H9 (cell line): ENCODE results near the gene FRY. TPM values are rescaled to one million over a fixed set of nuclear protein-coding genes. Genes with fewer than 3 reads are reported as not detected.

Source experiments
- DNase-seq: peaks from one replicate; pipeline ENCODE4 v3.0.0-alpha.2; 2017
- H2AFZ ChIP-seq: one replicate; pipeline ENCODE4 v1.6.1; 2013; ENCODE audit warnings: mild to moderate bottlenecking, low read length, control low read depth, moderate library complexity
- H2AK5ac ChIP-seq: 2 replicates; pipeline ENCODE4 v1.6.1; 2013; ENCODE audit warnings: low read length, control low read depth, mixed read lengths; ENCODE audit not compliant: insufficient read length
- H2BK120ac ChIP-seq: one replicate; pipeline ENCODE4 v1.6.1; 2013; ENCODE audit warnings: low read depth, mild to moderate bottlenecking, low read length, control low read depth, inconsistent platforms; ENCODE audit not compliant: poor library complexity, severe bottlenecking
- H2BK12ac ChIP-seq: 2 replicates; pipeline ENCODE4 v1.6.1; 2013; ENCODE audit warnings: low read length, control low read depth, mixed read lengths, low read depth; ENCODE audit not compliant: insufficient read length
- H2BK15ac ChIP-seq: 2 replicates; pipeline ENCODE4 v1.6.1; 2013; ENCODE audit warnings: low read depth, low read length, control low read depth
- H2BK20ac ChIP-seq: one replicate; pipeline ENCODE4 v1.6.1; 2013; ENCODE audit warnings: low read depth, mild to moderate bottlenecking, low read length, control low read depth, inconsistent platforms; ENCODE audit not compliant: poor library complexity, severe bottlenecking
- H2BK5ac ChIP-seq: 2 replicates; pipeline ENCODE4 v1.6.1; 2013; ENCODE audit warnings: low read length, control low read depth, mixed read lengths; ENCODE audit not compliant: insufficient read length
- H3K14ac ChIP-seq: 2 replicates; pipeline ENCODE4 v1.6.1; 2013; ENCODE audit warnings: low read length, control low read depth; ENCODE audit not compliant: insufficient read depth
- H3K18ac ChIP-seq: 2 replicates; pipeline ENCODE4 v1.6.1; 2013; ENCODE audit warnings: low read depth, mild to moderate bottlenecking, mixed read lengths, low read length, control low read depth; ENCODE audit not compliant: insufficient read length
- H3K23ac ChIP-seq: 2 replicates; pipeline ENCODE4 v1.6.1; 2013; ENCODE audit warnings: low read length, control low read depth, mixed read lengths, low read depth; ENCODE audit not compliant: insufficient read length
- H3K23me2 ChIP-seq: 2 replicates; pipeline ENCODE4 v1.6.1; 2013; ENCODE audit warnings: low read depth, mild to moderate bottlenecking, mixed read lengths, low read length, control low read depth; ENCODE audit not compliant: insufficient read length, poor library complexity, severe bottlenecking
- H3K27ac ChIP-seq: 2 replicates; pipeline ENCODE4 v1.5.1; 2013; ENCODE audit warnings: low read length, control low read depth, mixed read lengths, low read depth; ENCODE audit not compliant: insufficient read length
- H3K27me3 ChIP-seq: 2 replicates; pipeline ENCODE4 v1.6.1; 2013; ENCODE audit warnings: low read length, control low read depth, inconsistent platforms; ENCODE audit not compliant: insufficient read depth
- H3K4ac ChIP-seq: 2 replicates; pipeline ENCODE4 v1.6.1; 2013; ENCODE audit warnings: low read depth, mild to moderate bottlenecking, control low read depth, inconsistent platforms, low read length, moderate library complexity
- H3K4me1 ChIP-seq: 2 replicates; pipeline ENCODE4 v1.6.1; 2013; ENCODE audit warnings: low read length, control low read depth, inconsistent platforms; ENCODE audit not compliant: insufficient read depth
- H3K4me2 ChIP-seq: 2 replicates; pipeline ENCODE4 v1.6.1; 2013; ENCODE audit warnings: low read length, control low read depth, mixed read lengths; ENCODE audit not compliant: insufficient read length, insufficient read depth
- H3K56ac ChIP-seq: 2 replicates; pipeline ENCODE4 v1.6.1; 2013; ENCODE audit warnings: low read depth, mild to moderate bottlenecking, mixed read lengths, low read length, control low read depth; ENCODE audit not compliant: insufficient read length
- H3K79me1 ChIP-seq: 2 replicates; pipeline ENCODE4 v1.6.1; 2013; ENCODE audit warnings: low read depth, mild to moderate bottlenecking, moderate library complexity, low read length, control low read depth, inconsistent platforms; ENCODE audit not compliant: insufficient read depth, poor library complexity, severe bottlenecking
- H3K79me2 ChIP-seq: 2 replicates; pipeline ENCODE4 v1.6.1; 2013; ENCODE audit warnings: low read length, control low read depth, inconsistent platforms; ENCODE audit not compliant: insufficient read depth
- H3K9ac ChIP-seq: 2 replicates; pipeline ENCODE4 v1.6.1; 2013; ENCODE audit warnings: low read length, control low read depth, mixed read lengths; ENCODE audit not compliant: insufficient read length; ENCODE audit errors: extremely low read depth
- H3K9me3 ChIP-seq: one replicate; pipeline ENCODE4 v1.6.1; 2013; ENCODE audit warnings: low read depth, low read length, inconsistent platforms; ENCODE audit not compliant: control insufficient read depth
- H3T11ph ChIP-seq: one replicate; pipeline ENCODE4 v1.6.1; 2013; ENCODE audit warnings: mild to moderate bottlenecking, low read length, control low read depth, inconsistent platforms
- H4K20me1 ChIP-seq: one replicate; pipeline ENCODE4 v1.6.1; 2013; ENCODE audit not compliant: control insufficient read depth, insufficient read length, insufficient read depth
- H4K5ac ChIP-seq: 2 replicates; pipeline ENCODE4 v1.6.1; 2013; ENCODE audit warnings: low read depth, mild to moderate bottlenecking, mixed read lengths, low read length, control low read depth; ENCODE audit not compliant: insufficient read length
- H4K8ac ChIP-seq: replicated peaks from 2 replicates; pipeline ENCODE4 v1.6.1; 2013; ENCODE audit warnings: low read length, control low read depth, mixed read lengths, low read depth; ENCODE audit not compliant: insufficient read length
- H4K91ac ChIP-seq: 2 replicates; pipeline ENCODE4 v1.6.1; 2013; ENCODE audit warnings: low read depth, mild to moderate bottlenecking, moderate library complexity, mixed read lengths, low read length, control low read depth; ENCODE audit not compliant: insufficient read length
- H3K27ac Mint-ChIP-seq, 3 experiments: 2 replicates in 2 of 3; 3 replicates in 1 of 3; pipeline ENCODE4 v1.8.0; 2020 to 2021; ENCODE audit warnings: mixed read lengths in 3 of 3, mild to moderate bottlenecking in 1 of 3, moderate library complexity in 1 of 3
- H3K27me3 Mint-ChIP-seq: 2 replicates; pipeline ENCODE4 v1.8.0; 2021; ENCODE audit warnings: low read depth, mild to moderate bottlenecking, moderate library complexity, mixed read lengths
- H3K36me3 Mint-ChIP-seq, 3 experiments: 2 replicates in 2 of 3; 3 replicates in 1 of 3; pipeline ENCODE4 v1.8.0; 2020 to 2021; ENCODE audit warnings: low read depth in 3 of 3, mixed read lengths in 3 of 3; ENCODE audit not compliant: insufficient read depth in 1 of 3
- H3K4me1 Mint-ChIP-seq, 2 experiments: 2 replicates each; pipeline ENCODE4 v1.8.0; 2020; ENCODE audit warnings: mixed read lengths in 2 of 2
- H3K4me3 Mint-ChIP-seq, 2 experiments: 2 replicates in 1 of 2; 3 replicates in 1 of 2; pipeline ENCODE4 v1.8.0; 2020 to 2021; ENCODE audit warnings: mild to moderate bottlenecking in 2 of 2, mixed read lengths in 2 of 2, moderate library complexity in 1 of 2
- H3K9me3 Mint-ChIP-seq, 2 experiments: 2 replicates in 1 of 2; 3 replicates in 1 of 2; pipeline ENCODE4 v1.8.0; 2020; ENCODE audit warnings: mild to moderate bottlenecking in 2 of 2, mixed read lengths in 2 of 2, moderate library complexity in 1 of 2
- CTCF ChIP-seq: fragments of 200-600 bp; sonication (generic); conservative IDR thresholded peaks from 3 replicates; pipeline ENCODE4 v1.8.0; 2021; ENCODE audit warnings: antibody characterized with exemption, mild to moderate bottlenecking
- WGBS: extraction: QIAGEN DNeasy Blood & Tissue Kit; methylation state at CpG from one replicate; pipeline ENCODE4 v1.1.7; 2013; ENCODE audit warnings: missing lambda C conversion rate, low lambda C conversion rate, mixed read lengths; ENCODE audit not compliant: insufficient read length; ENCODE audit errors: extremely low coverage; 5-methylcytosine and 5-hydroxymethylcytosine counted together
- total RNA-seq: library from RNA; stranded (reverse); gene quantifications from 2 replicates; pipeline ENCODE4 v1.2.1, GENCODE V29; 2021

Gene FRY
- total RNA-seq, 1 experiment from 2014 or later = 5.2 TPM

- H3K4me3 Mint-ChIP-seq = no peak overlapping the region
- no peaks in the 10 kb centered on the region for H3K27me3 Mint-ChIP-seq
- Histone ChIP-seq H2AFZ (no peak overlapping the region), H3T11ph (no peak overlapping the region), H2BK20ac (no peak overlapping the region), H4K8ac (no peak overlapping the region), H3K9me3 (no peaks in the 10 kb centered on the region), H4K20me1 (no peaks in the 10 kb centered on the region), H2BK12ac (no peak overlapping the region), H2BK120ac (no peak overlapping the region), H2BK15ac (no peak overlapping the region), H3K18ac (no peak overlapping the region), H3K23me2 (no peaks in the 10 kb centered on the region), H3K14ac (no peak overlapping the region), H3K4ac (no peak overlapping the region), H3K4me2 (no peak overlapping the region), H3K27ac (no peak overlapping the region), H2BK5ac (no peak overlapping the region), H4K91ac (no peak overlapping the region), H2AK5ac (no peak overlapping the region), H3K79me1 (no peaks in the 10 kb centered on the region), H4K5ac (no peak overlapping the region), H3K23ac (no peak overlapping the region), H3K56ac (no peak overlapping the region), H3K9ac (no peak overlapping the region), H3K27me3 (no peaks in the 10 kb centered on the region), H3K79me2 (no peaks in the 10 kb centered on the region), H3K4me1 (no peaks in the 10 kb centered on the region)
- no peaks in the 10 kb centered on the region for H3K9me3 Mint-ChIP-seq
- H3K4me1 Mint-ChIP-seq = no peaks in the 10 kb centered on the region
- WGBS = no CpG with 5 or more reads among the region's 1 CpG
- no peaks in the 10 kb centered on the region for H3K36me3 Mint-ChIP-seq
- DNase-seq = no peak
- TF ChIP-seq CTCF = no peak
- no peak overlapping the region for H3K27ac Mint-ChIP-seq
Observed at GRCh38 chr13:32173881-32174280, 142.3 kb downstream of the FRY start.
